ENCODE results near the gene MUTYH. TPM values are rescaled to one million over a fixed set of nuclear protein-coding genes. Genes with fewer than 3 reads are reported as not detected.

Gene MUTYH
- 7.6 to 9.6 TPM (median 9.2 TPM) in 5 replicates for total RNA-seq (2022; extraction: Qiagen RNA extraction; ENCODE audit: low read depth)

DNA sequence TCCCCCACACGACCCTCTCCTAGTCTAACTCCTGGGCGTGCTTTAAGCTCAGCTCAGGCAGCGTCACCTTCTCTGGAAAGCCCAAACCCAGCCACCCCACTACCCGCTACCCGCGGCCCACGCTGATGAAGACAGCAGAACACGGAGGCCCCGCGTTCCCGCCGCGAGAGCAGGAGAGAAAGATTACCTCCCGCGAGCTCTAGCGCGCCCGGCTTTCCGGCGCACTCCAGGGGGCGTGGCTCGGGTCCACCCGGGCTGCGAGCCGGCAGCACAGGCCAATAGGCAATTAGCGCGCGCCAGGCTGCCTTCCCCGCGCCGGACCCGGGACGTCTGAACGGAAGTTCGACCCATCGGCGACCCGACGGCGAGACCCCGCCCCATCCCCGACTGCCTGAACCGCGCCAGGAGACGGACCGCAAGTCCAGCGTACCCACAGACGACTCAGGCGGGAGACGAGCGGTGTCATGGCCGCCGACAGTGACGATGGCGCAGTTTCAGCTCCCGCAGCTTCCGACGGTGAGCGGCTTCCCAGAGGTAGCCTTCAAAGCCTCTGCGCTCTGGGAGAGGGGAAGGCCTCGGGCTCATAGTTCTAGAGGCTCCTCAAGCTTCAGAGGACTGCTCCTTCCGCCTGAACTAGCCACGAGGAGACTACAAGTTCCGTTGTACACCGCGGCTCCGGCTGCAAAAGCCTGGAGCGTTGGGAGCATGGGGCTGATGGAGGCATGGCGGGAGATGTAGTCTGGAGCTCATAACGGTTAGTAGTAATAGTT lies at the start of gene MUTYH, which contains the start of gene TOE1:
Gene MUTYH (minus strand): TSS at position 652 of the 770 bp plus-strand sequence. CDS start 5,935 bp downstream, outside the sequence.
Gene TOE1 (plus strand): TSS at position 382 of the 770 bp plus-strand sequence. CDS start 83 bp downstream, at position 465.

GRCh38 chr1:45326627-45327623 lies 13.3 kb downstream of the MUTYH start, which contains the start of gene HPDL:
HPDL (plus strand) TSS chr1:45326895; CDS start chr1:45327149, 254 bp downstream.

Other genes starting within 250 kb of the MUTYH start
- gene ZSWIM5, start 133.8 kb downstream of the MUTYH start, total RNA-seq (2022; extraction: Qiagen RNA extraction; ENCODE audit: low read depth): 0.47 to 0.65 TPM (median 0.57 TPM) in 5 replicates
- 3.2 to 4.5 TPM (median 4.0 TPM) in 5 replicates for gene HPDL, start 13.5 kb downstream of the MUTYH start, total RNA-seq (2022; extraction: Qiagen RNA extraction; ENCODE audit: low read depth)
- 12.5 to 13.6 TPM (median 12.9 TPM) in 5 replicates for gene TOE1, start 270 bp downstream of the MUTYH start, total RNA-seq (2022; extraction: Qiagen RNA extraction; ENCODE audit: low read depth)
- gene TESK2, start 150.7 kb upstream of the MUTYH start, total RNA-seq (2022; extraction: Qiagen RNA extraction; ENCODE audit: low read depth): 0.14 to 0.30 TPM (median 0.24 TPM) in 5 replicates
- 1.6 to 2.5 TPM (median 1.8 TPM) in 5 replicates for gene CCDC163, start 159.6 kb upstream of the MUTYH start, total RNA-seq (2022; extraction: Qiagen RNA extraction; ENCODE audit: low read depth)
- 1.8 to 2.6 TPM (median 1.9 TPM) in 5 replicates for gene MMACHC, start 159.9 kb upstream of the MUTYH start, total RNA-seq (2022; extraction: Qiagen RNA extraction; ENCODE audit: low read depth)
- gene PRDX1, start 181.4 kb upstream of the MUTYH start, total RNA-seq (2022; extraction: Qiagen RNA extraction; ENCODE audit: low read depth): 1,997 to 2,230 TPM (median 2,009 TPM) in 5 replicates
- 68.9 to 80.7 TPM (median 80.2 TPM) in 5 replicates for gene AKR1A1, start 210.4 kb upstream of the MUTYH start, total RNA-seq (2022; extraction: Qiagen RNA extraction; ENCODE audit: low read depth)
- 110 to 142 TPM (median 114 TPM) in 5 replicates for gene NASP, start 243.6 kb upstream of the MUTYH start, total RNA-seq (2022; extraction: Qiagen RNA extraction; ENCODE audit: low read depth)

Data from A549 treated with GW870086 at 1 μM for 4 hours (cell line).